Esophagus squamous epithelium (tissue), 4 donors: ENCODE measurements around the gene HS3ST3A1.

Experiments
- POLR2A ChIP-seq, 4 donors: fragments of 450-650 bp; IDR thresholded peaks; one replicate each; pipeline ENCODE4 v1.6.1; 2017; ENCODE audit warnings: antibody characterized with exemption in 4 of 4, mild to moderate bottlenecking in 4 of 4, moderate library complexity in 3 of 4
- TF ChIP-seq, protein P1 (sequence below), 6 experiments: fragments of 450-650 bp in 4 of 6; fragments of 200-600 bp in 2 of 6; sonication (generic) in 2 of 6; IDR thresholded peaks; one replicate each; pipeline ENCODE4 v1.5.1; 2016 to 2019; ENCODE audit warnings: antibody characterized with exemption in 6 of 6, mild to moderate bottlenecking in 4 of 6, moderate library complexity in 4 of 6

DNA sequence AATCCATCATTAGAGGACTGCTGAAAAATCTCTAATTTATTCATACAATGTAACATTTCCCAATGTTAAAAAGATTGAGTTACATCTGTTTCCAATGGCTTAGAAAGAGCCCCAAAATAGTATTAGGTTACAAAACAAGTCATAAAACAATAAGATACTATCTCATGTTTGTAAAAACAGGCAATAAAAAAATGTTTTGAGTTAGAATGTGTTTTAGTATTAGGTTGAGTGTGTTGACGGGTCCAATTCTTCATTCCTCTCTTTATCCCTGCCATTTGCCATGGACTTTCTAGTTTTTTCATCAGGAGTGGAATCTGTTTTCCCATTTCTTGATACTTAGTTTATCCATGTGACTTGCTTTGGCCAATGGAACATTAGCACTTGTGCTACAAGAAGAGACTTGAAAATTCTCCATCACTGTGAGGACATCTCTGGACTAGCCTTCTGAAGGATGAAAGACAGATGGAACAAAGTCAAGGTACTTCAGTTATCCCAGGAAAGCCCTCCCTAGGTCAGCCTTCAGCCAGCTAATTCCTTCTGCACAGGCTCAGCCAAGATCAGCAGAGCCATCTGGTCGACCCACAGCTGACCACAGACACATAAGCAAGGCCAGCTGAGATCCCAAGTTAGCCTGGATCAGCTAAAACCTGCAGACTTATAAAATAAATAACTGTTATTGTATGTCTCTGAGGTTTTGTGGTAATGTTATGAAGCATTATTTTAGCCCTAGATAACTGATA lies 83.3 kb downstream of the HS3ST3A1 start:
- TF ChIP-seq, protein P1, sequence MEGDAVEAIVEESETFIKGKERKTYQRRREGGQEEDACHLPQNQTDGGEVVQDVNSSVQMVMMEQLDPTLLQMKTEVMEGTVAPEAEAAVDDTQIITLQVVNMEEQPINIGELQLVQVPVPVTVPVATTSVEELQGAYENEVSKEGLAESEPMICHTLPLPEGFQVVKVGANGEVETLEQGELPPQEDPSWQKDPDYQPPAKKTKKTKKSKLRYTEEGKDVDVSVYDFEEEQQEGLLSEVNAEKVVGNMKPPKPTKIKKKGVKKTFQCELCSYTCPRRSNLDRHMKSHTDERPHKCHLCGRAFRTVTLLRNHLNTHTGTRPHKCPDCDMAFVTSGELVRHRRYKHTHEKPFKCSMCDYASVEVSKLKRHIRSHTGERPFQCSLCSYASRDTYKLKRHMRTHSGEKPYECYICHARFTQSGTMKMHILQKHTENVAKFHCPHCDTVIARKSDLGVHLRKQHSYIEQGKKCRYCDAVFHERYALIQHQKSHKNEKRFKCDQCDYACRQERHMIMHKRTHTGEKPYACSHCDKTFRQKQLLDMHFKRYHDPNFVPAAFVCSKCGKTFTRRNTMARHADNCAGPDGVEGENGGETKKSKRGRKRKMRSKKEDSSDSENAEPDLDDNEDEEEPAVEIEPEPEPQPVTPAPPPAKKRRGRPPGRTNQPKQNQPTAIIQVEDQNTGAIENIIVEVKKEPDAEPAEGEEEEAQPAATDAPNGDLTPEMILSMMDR (IDR thresholded peaks at IDR 0.05) = no peak
- no peak for TF ChIP-seq POLR2A (IDR thresholded peaks at IDR 0.05)
